NCI-H510A treated with DMSO at 0.1 percent for 48 hours (cell line): ENCODE data around the gene HRAS.
A peak's percentile ranks its signal among the peaks of the same experiment; 100 is the strongest.
"Not testable (repeated sequence)": the region's sequence is repeated elsewhere in the genome, so short reads cannot be mapped to it uniquely, and the experiment has no call there.

ENCODE experiments used
- DNase-seq: peaks from one replicate; lab custom pipeline; 2025; lab: John Stamatoyannopoulos, UW

Gene HRAS

GRCh38 chr11:535519-536454, at the start of gene HRAS:
Gene HRAS (minus strand): TSS chr11:535576.
- DNase-seq: peak; percentile 71

GRCh38 chr11:584287-584686, 48.9 kb upstream of the HRAS start:
- no peak for DNase-seq

- no peak for DNase-seq
These were observed 46.4 kb upstream of the HRAS start for GRCh38 chr11:581752-582151.

GRCh38 chr11:581342-581741, 46.0 kb upstream of the HRAS start:
- DNase-seq: no peak

- DNase-seq: no peak
These were observed 44.6 kb upstream of the HRAS start for GRCh38 chr11:579830-580601.

- no peak for DNase-seq
These were observed 43.1 kb upstream of the HRAS start for GRCh38 chr11:578276-579035.

GRCh38 chr11:577611-577894, 42.2 kb upstream of the HRAS start:
- no peak for DNase-seq

GRCh38 chr11:576811-577610, 41.6 kb upstream of the HRAS start:
- no peak for DNase-seq

- DNase-seq: peak; percentile 94
These were observed 40.8 kb upstream of the HRAS start, which contains the start of gene PHRF1 for GRCh38 chr11:575996-576768. Gene PHRF1 (plus strand): TSS chr11:576470. CDS start chr11:581513, 5,043 bp downstream.

- DNase-seq: peak; percentile 71
These were observed 40.1 kb upstream of the HRAS start for GRCh38 chr11:575313-575995.

GRCh38 chr11:574632-575312, 39.4 kb upstream of the HRAS start:
- no peak for DNase-seq

GRCh38 chr11:574031-574570, 38.7 kb upstream of the HRAS start:
- not testable (repeated sequence) for DNase-seq

GRCh38 chr11:573146-573759, 37.9 kb upstream of the HRAS start:
- DNase-seq: no peak

- no peak for DNase-seq
These were observed 36.4 kb upstream of the HRAS start for GRCh38 chr11:571802-572185.

- no peak for DNase-seq
These were observed 33.9 kb upstream of the HRAS start for GRCh38 chr11:569158-569885.

GRCh38 chr11:568306-569157, 33.2 kb upstream of the HRAS start:
- peak; percentile 79 for DNase-seq

- no peak for DNase-seq
These were observed 32.4 kb upstream of the HRAS start for GRCh38 chr11:567629-568292.
